HG02759 (cell line): Measurements from ENCODE around the gene CTSD.

Experiments
- ATAC-seq: cut with Tn5 transposase; IDR thresholded peaks from one replicate; pipeline ENCODE4 v1.9.1; 2021; ENCODE audit warnings: mild to moderate bottlenecking, moderate library complexity; ENCODE audit not compliant: unreplicated experiment

Gene CTSD

GRCh38 chr11:1756791-1757771, 6.6 kb downstream of the CTSD start:
- ATAC-seq = no peak

GRCh38 chr11:1755692-1756561, 7.8 kb downstream of the CTSD start:
- no peak for ATAC-seq

- ATAC-seq = no peak
Measured at GRCh38 chr11:1755344-1755691, 8.4 kb downstream of the CTSD start.

- no peak for ATAC-seq
Measured at GRCh38 chr11:1754376-1755150, 9.2 kb downstream of the CTSD start.

- no peak for ATAC-seq
Measured at GRCh38 chr11:1753929-1754305, 9.8 kb downstream of the CTSD start.

- ATAC-seq = no peak
Measured at GRCh38 chr11:1753229-1753928, 10.3 kb downstream of the CTSD start.

- ATAC-seq = no peak
Measured at GRCh38 chr11:1752907-1753228, 10.9 kb downstream of the CTSD start.

- ATAC-seq = no peak
Measured at GRCh38 chr11:1751999-1752906, 11.5 kb downstream of the CTSD start.

GRCh38 chr11:1751531-1751921, 12.2 kb downstream of the CTSD start:
- no peak for ATAC-seq

- no peak for ATAC-seq
Measured at GRCh38 chr11:1750840-1751530, 12.7 kb downstream of the CTSD start.

GRCh38 chr11:1750481-1750839, 13.3 kb downstream of the CTSD start, which contains the start of gene IFITM10:
IFITM10 (minus strand) TSS chr11:1750595; CDS start chr11:1750442, 153 bp downstream.
- ATAC-seq = no peak

- ATAC-seq = no peak
Measured at GRCh38 chr11:1749395-1750351, 14.1 kb downstream of the CTSD start.

GRCh38 chr11:1748636-1749394, 14.9 kb downstream of the CTSD start:
- no peak for ATAC-seq

GRCh38 chr11:1747753-1748635, 15.7 kb downstream of the CTSD start:
- no peak for ATAC-seq

GRCh38 chr11:1746956-1747752, 16.6 kb downstream of the CTSD start:
- ATAC-seq = no peak
